Adipocyte (in vitro differentiated cells): ENCODE data around the gene EPS8L1.

Experiments used
- DNase-seq: peaks from one replicate; pipeline ENCODE4 v3.0.0-alpha.2; 2015; ENCODE audit warnings: low read depth
- H3K27me3 ChIP-seq: replicated peaks from 2 replicates; pipeline ENCODE4 v1.7.0; 2013; ENCODE audit warnings: mild to moderate bottlenecking, low read length, moderate library complexity; ENCODE audit not compliant: control insufficient read depth, insufficient read depth
- H3K36me3 ChIP-seq: 2 replicates; pipeline ENCODE4 v1.7.0; 2013; ENCODE audit warnings: low read length, mild to moderate bottlenecking, moderate library complexity; ENCODE audit not compliant: control insufficient read depth, insufficient read depth, severe bottlenecking
- H3K4me1 ChIP-seq: 2 replicates; pipeline ENCODE4 v1.7.0; 2013; ENCODE audit warnings: mild to moderate bottlenecking, low read length, moderate library complexity; ENCODE audit not compliant: control insufficient read depth, insufficient read depth
- H3K4me3 ChIP-seq: 2 replicates; pipeline ENCODE4 v1.7.0; 2013; ENCODE audit warnings: mild to moderate bottlenecking, low read length, moderate library complexity
- H3K9ac ChIP-seq: 2 replicates; pipeline ENCODE4 v1.7.0; 2013; ENCODE audit warnings: mild to moderate bottlenecking, low read length, moderate library complexity
- H3K9me3 ChIP-seq: 2 replicates; pipeline ENCODE4 v1.7.0; 2013; ENCODE audit warnings: mild to moderate bottlenecking, low read length, moderate library complexity; ENCODE audit not compliant: control insufficient read depth

Gene EPS8L1

DNA sequence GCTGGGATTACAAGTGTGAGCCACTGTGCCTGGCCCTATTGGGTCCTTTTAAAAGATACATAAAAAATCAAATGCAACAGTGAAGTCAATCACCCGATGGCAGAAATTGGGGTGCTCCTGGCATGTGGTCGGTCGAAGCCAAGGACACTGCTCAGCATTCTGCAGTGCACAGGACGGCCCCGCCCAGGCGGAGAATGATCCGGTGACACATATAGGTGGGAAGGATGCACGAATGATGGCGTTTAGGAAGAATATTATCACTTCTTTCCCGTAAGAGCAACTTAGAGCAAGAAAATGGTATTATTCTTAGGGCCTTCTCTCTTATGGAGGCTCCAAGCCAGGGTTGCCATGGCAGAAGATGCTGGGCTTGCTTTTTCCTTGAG lies 34.4 kb upstream of the EPS8L1 start:
- peaks cover 26% of the 10 kb centered on the region for H3K36me3 ChIP-seq
- H3K9me3 ChIP-seq = no peaks in the 10 kb centered on the region
- H3K27me3 ChIP-seq = no peaks in the 10 kb centered on the region
- no peak for DNase-seq
- H3K4me1 ChIP-seq = no peaks in the 10 kb centered on the region
- no peak overlapping the region for H3K4me3 ChIP-seq
- no peak overlapping the region for H3K9ac ChIP-seq

DNA sequence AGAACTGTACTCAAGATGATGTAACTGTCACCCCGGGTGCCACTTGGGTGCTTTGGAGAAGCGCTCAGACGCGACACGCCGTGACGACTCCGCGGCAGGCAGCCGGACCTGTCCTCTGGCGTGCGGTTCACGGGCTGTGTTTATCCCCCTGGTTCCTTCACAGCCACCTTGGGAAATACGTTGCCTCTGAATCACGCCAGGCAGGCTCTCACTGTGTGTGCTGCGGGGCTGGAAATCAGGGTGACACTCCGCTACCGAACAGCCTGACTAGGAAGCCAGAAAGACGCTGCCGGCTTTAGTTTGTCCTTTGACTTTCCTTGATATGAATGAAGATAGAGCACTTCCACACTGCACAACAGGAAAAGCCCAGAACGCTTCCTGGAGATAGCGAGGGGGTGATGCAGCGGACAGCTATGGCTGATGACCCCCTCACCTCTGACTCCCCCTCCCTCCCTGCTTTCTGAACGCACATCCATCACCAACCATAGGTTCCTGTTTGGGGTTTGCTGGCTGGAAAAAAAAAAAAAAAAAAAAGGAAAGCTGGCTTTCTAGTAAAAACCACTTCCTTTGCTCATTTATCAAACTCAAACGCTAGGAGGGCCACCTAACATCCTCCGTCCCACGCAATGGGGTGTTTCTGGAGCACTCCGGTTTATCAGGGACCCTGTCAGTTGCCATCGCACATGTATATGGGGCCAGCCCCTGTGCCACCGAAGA lies 33.9 kb upstream of the EPS8L1 start:
- no peaks in the 10 kb centered on the region for H3K4me1 ChIP-seq
- H3K9ac ChIP-seq = no peak overlapping the region
- peaks cover 31% of the 10 kb centered on the region for H3K36me3 ChIP-seq
- H3K27me3 ChIP-seq = no peaks in the 10 kb centered on the region
- H3K9me3 ChIP-seq = no peaks in the 10 kb centered on the region
- DNase-seq = no peak
- no peak overlapping the region for H3K4me3 ChIP-seq

DNA sequence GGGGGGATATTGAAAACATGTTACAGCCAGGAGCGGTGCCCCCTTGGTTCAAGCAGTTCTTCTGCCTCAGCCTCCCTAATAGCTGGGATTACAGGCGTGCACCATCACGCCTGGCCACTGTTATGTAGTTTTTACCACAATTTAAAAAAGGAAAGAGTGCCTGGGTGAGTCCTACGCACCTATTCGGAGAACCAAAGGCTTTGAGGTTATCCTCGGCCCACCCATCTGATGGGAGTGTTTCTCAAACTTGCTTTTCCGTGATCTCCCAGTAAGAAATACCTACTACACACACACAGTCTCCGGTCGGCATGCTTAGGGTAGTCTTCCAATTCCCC lies 33.4 kb upstream of the EPS8L1 start:
- Histone ChIP-seq H3K9ac (no peak overlapping the region), H3K27me3 (no peaks in the 10 kb centered on the region), H3K9me3 (no peaks in the 10 kb centered on the region), H3K36me3 (peaks cover 35% of the 10 kb centered on the region), H3K4me3 (no peak overlapping the region), H3K4me1 (no peaks in the 10 kb centered on the region)
- DNase-seq = no peak

DNA sequence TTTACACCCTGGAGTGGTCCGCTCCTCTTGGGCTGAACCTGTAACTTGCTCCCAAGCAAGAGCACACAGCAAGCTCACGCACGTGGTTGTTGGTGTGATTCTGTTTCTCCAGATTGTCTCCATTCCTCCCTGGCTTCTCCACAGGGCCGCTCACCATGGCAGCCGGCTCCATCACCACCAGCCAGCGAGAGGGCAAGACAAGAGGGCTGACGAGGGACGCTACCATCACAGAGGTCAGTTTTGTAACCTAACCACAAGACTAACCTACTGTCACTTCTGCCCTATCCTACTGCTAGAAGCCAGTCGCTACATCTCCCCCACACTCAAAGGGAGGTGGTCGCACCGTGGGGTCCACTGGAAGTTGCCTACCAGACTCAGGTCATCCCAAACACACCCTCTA lies 33.0 kb upstream of the EPS8L1 start:
- no peak for DNase-seq
- peaks cover 39% of the 10 kb centered on the region for H3K36me3 ChIP-seq
- no peak overlapping the region for H3K9ac ChIP-seq
- no peaks in the 10 kb centered on the region for H3K4me1 ChIP-seq
- H3K27me3 ChIP-seq = no peaks in the 10 kb centered on the region
- no peak overlapping the region for H3K4me3 ChIP-seq
- no peaks in the 10 kb centered on the region for H3K9me3 ChIP-seq

DNA sequence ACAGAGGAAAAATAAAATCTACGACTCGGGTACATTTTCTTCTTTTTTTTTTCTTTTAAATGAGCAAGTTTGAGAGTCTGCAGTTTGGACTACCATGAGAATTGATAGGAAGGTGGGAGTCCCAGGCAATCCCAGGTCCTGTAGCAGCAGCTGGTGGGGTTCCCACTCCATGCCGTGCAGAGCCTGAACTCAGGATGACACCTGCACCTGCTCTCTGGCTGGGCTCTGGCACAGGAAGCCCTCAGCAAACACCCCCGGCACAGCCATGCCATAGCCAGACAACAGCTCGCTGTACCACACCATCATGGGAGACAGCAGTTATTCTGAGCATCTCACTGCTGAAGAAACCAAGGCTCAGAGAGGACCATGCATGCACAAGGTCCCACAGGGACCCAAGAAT lies 31.4 kb upstream of the EPS8L1 start:
- no peaks in the 10 kb centered on the region for H3K27me3 ChIP-seq
- H3K4me3 ChIP-seq = no peak overlapping the region
- H3K36me3 ChIP-seq = peaks cover 54% of the 10 kb centered on the region
- H3K9ac ChIP-seq = no peak overlapping the region
- DNase-seq = no peak
- no peaks in the 10 kb centered on the region for H3K4me1 ChIP-seq
- no peaks in the 10 kb centered on the region for H3K9me3 ChIP-seq

DNA sequence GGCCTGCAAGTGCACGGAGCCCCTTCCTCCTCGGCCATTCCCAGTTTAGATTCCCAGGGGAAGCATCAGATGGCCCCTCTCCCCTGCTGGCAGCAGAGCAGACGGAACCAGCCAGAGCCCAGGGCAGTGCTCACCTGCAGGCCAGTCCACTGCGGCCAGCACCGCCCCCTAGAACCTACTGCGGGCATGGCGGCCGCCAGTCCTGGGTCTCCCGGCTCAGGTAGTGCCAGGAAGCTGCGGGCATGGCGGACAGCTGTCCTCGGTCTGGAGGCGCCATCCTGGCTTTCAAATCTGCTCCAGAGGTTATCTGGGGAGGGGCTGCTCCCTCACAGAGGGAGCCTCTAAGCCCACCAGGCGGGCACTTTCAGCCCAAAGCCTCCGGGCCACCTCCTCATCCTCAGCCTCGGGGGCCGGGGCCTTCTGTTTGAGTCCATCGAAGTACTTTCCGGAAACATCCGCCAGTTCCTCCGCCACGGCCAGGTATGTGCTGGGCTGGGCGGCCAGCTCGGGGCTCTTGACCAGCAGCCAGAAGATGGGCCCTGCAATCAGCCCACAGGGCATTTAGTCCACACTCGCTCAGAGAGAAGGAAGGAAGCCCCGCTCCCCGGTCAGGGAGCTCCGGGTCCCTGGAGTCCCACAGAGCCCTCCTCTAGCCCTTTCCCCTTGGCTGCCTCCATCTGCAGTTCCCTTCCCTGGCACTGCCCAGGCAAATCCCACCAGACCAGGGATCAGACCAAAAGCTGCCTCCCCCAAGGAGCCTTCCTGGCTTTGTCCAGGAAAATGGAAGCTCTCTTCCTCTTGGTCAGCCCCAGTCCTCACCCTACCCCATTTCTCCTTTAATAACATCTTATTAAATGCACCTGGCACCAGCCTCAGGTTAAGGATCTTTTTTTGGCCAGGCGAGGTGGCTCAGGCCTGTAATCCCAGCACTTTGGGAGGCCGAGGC lies 30.6 kb upstream of the EPS8L1 start:
- no peak overlapping the region for H3K4me3 ChIP-seq
- H3K27me3 ChIP-seq = no peaks in the 10 kb centered on the region
- no peak overlapping the region for H3K9ac ChIP-seq
- no peaks in the 10 kb centered on the region for H3K9me3 ChIP-seq
- peaks cover 55% of the 10 kb centered on the region for H3K36me3 ChIP-seq
- DNase-seq = no peak
- H3K4me1 ChIP-seq = no peaks in the 10 kb centered on the region

DNA sequence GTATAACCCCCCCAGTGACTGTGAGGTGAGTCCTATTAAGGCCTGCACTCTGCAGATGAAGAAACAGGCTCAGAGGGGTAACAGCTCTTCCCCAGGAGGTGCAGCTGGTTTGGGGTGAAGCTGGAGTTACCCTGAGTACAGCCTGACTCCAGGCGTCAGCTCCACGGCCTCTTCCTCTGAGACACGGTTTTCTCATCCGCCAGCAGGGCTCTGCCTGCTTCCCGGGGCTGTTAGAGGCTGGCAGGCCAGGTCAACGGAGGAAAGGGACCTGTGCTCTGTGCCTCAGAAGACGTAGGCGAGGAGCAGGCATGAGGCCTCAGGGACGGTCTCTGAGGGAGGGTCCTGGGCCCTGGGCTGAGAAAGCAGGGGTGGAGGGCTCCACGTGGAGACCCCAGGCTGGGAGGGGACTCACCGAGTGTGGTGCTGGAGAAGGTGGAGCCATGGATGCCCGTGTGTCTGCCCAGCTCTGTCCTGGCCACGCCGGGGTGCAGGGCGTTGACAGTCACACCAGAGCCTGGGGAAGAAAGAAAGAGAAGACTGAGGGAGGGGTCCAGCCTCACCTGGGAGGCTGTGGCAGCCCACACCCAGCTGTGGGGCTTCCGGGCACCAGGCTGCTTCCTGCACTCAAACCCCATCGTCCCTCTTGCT lies 28.6 kb upstream of the EPS8L1 start:
- DNase-seq = no peak
- Histone ChIP-seq H3K4me3 (no peak overlapping the region), H3K27me3 (no peaks in the 10 kb centered on the region), H3K9me3 (no peaks in the 10 kb centered on the region), H3K4me1 (no peaks in the 10 kb centered on the region), H3K36me3 (peaks cover 63% of the 10 kb centered on the region), H3K9ac (no peak overlapping the region)

DNA sequence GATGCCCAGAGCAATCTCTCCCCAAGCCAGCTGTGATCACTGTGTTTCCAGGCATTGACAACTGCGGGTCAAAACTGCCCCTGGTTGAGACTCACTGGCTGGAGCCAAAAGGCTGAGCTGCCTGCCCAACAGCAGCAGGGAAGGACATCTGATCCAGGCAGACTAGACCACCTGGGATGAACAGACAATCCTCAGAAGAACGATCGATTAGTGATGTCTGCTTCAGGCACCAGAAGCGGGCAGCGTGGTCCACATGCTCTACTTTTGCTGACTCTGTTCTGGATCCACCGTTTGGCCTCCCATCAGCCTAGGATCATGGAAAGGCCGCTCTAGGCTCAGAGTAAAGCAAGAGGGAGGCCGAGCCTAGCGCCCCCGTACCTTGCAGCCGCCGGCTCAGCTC lies 27.7 kb upstream of the EPS8L1 start:
- Histone ChIP-seq H3K4me3 (no peak overlapping the region), H3K9me3 (no peaks in the 10 kb centered on the region), H3K4me1 (no peaks in the 10 kb centered on the region), H3K9ac (no peak overlapping the region), H3K27me3 (no peaks in the 10 kb centered on the region), H3K36me3 (peaks cover 57% of the 10 kb centered on the region)
- no peak for DNase-seq

DNA sequence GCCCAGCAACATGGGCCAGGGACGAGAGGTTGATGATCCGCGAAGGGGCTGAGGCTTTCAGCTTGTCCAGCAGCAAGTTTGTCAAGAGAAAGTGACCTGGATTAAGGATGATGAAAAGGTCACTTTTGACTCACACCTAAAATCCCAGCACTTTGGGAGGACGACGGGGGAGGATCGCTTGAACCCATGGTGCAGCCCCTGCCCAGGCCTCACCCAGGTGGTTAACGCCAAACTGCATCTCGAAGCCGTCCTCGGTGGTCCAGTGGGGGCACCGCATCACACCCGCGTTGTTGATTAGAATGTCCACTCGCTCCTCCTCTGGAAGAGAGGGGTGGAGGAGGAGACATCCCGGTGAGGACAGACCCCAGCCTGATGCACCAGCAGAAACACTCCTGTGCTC lies 27.2 kb upstream of the EPS8L1 start:
- H3K9ac ChIP-seq = no peak overlapping the region
- H3K27me3 ChIP-seq = no peaks in the 10 kb centered on the region
- DNase-seq = no peak
- no peaks in the 10 kb centered on the region for H3K4me1 ChIP-seq
- H3K4me3 ChIP-seq = no peak overlapping the region
- no peaks in the 10 kb centered on the region for H3K9me3 ChIP-seq
- peaks cover 58% of the 10 kb centered on the region for H3K36me3 ChIP-seq

DNA sequence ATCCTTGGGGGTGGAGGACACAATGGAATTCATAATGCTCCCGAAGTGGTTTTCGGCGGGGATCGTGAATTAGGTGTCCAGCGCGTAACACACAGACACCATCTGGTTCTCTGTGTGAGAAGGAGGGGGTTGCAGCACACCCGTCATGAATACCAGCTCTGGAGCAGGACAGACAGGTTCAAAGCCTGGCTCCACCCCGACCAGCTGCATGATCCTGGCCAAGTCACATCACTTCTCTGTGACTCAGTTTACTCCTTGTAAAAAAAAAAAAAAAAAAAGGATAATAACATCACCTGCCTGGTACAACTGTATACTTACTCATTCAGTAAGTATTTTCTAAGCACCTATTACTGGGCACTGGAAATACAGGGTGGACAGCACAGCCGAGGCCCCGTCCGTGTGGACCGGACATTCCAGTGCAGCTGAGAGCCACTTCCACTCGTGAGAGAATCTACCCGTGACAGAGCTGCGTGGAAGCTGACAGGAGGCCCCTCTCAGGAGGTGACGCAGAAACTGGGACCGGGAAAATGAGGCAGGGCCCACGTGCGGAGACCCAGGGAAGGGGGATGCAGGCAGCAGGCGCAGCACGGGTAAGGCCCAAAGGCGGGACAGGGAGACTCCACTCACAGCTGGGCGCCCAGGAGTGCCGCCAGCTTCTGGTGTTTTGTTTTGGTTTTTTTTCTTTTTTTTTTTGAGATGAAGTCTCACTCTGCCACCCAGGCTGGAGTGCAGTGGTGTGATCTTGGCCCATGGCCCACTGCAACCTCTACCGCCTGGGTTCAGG lies 24.7 kb upstream of the EPS8L1 start:
- Histone ChIP-seq H3K9me3 (no peaks in the 10 kb centered on the region), H3K36me3 (peaks cover 67% of the 10 kb centered on the region), H3K4me3 (no peak overlapping the region), H3K9ac (no peak overlapping the region), H3K27me3 (no peaks in the 10 kb centered on the region), H3K4me1 (no peaks in the 10 kb centered on the region)
- no peak for DNase-seq

DNA sequence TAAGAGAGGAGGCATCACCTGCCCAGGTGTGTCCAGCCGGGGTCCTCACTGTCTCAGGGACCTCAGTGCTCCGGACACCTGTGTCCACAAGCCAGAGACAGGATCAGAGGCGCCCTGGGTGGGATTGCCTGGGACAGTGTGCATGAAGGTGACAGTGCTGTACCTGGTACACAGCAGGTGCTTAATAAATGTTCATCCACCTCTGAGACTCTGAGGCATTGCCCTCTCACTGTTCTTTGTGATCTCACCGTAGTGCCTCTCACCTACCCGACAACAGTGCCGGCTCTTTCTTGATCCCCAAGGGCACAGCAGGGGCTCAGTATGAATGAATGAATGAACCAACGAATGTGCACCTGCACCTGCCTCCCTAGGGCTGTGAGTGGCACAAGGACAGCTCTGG lies 21.9 kb upstream of the EPS8L1 start:
- no peaks in the 10 kb centered on the region for H3K4me1 ChIP-seq
- peaks cover 64% of the 10 kb centered on the region for H3K36me3 ChIP-seq

More for the DNA sequence above, 21.9 kb upstream of the EPS8L1 start:
- no peak overlapping the region for H3K9ac ChIP-seq
- H3K9me3 ChIP-seq = no peaks in the 10 kb centered on the region
- no peak overlapping the region for H3K4me3 ChIP-seq
- DNase-seq = no peak
- no peaks in the 10 kb centered on the region for H3K27me3 ChIP-seq
